Coronary artery (tissue), 2 donors: ENCODE measurements around the gene NKAIN2.
"Not testable (repeated sequence)": the region's sequence is repeated elsewhere in the genome, so short reads cannot be mapped to it uniquely, and the experiment has no call there.

Experiments used
- DNase-seq: peaks from one replicate; pipeline ENCODE4 v3.0.0-alpha.2; 2017; ENCODE audit warnings: low spot score
- H3K27ac ChIP-seq, 2 donors: fragments of 200-600 bp; sonication (generic); one replicate each; pipeline ENCODE4 v1.5.1; 2016 to 2019
- H3K4me3 ChIP-seq: fragments of 200-600 bp; sonication (generic); 2 replicates; pipeline ENCODE4 v1.5.1; 2016; ENCODE audit warnings: mild to moderate bottlenecking, moderate library complexity
- CTCF ChIP-seq: fragments of 200-600 bp; sonication (generic); IDR thresholded peaks from one replicate; pipeline ENCODE4 v1.5.1; 2019; ENCODE audit warnings: antibody characterized with exemption

NKAIN2 gene

GRCh38 chr6:124719913-124720312 is 916.2 kb downstream of the NKAIN2 start:
- Histone ChIP-seq H3K4me3 (no peak overlapping the region), H3K27ac (no peak overlapping the region)
- no peak for TF ChIP-seq CTCF
- DNase-seq, result no peak

DNA sequence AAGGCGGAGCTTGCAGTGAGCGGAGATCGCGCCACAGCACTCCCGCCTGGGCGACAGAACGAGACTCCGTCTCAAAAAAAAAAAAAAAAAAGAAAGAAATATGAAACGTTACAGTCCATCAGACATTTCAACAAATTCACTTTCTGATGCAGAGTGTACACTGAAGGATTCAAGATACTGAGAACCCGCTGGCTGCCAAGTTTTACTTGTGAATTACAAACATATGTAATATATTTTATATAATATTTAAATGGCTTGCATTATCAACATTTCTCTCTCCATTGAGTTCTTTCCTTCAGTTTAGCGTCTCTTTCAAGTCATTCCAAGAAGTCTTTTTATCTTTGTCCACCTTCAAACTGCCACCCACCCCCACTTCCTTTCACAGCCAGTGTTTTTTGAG is 917.7 kb downstream of the NKAIN2 start:
- no peak for DNase-seq
- no peak overlapping the region for H3K4me3 ChIP-seq

DNA sequence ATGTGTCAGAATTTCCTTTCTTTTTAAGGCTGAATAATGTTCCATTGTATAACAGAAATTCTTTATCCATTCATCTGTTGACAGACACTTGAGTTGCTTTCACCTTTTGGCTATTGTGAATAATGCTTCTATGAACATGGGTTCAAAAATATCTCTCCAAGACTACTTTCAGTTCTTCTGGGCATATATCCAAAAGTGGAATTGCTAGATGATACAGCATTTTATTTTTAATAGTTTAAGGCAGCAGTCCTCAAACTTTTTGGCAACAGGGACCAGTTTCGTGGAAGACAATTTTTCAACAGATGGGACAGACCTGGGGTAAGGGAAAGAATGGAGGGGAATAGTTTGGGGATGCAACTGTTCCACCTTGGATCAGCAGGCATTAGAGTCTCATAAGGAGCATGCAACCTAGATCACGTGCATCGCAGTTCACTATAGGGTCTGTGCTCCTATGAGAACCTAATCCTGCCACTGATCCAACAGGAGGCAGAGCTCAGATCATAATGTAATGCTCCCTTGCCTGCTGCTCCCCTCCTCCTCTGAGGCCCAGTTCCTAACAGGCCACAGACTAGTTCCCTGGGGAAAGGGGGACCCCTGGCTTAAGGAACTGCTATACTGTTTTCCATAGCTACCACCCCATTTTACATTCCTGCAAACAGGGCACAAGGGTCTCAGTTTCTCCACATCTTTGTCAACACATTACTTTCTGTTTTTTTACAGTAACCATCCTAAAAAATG is 918.6 kb downstream of the NKAIN2 start:
- no peak overlapping the region for H3K27ac ChIP-seq
- TF ChIP-seq CTCF, result no peak
- no peak overlapping the region for H3K4me3 ChIP-seq
- DNase-seq, result no peak

More for the DNA sequence above, 917.7 kb downstream of the NKAIN2 start:
- H3K27ac ChIP-seq, result no peak overlapping the region
- no peak for TF ChIP-seq CTCF

GRCh38 chr6:124723671-124724070 is 920.0 kb downstream of the NKAIN2 start:
- Histone ChIP-seq H3K27ac (no peak overlapping the region), H3K4me3 (no peak overlapping the region)
- no peak for TF ChIP-seq CTCF
- DNase-seq, result no peak

DNA sequence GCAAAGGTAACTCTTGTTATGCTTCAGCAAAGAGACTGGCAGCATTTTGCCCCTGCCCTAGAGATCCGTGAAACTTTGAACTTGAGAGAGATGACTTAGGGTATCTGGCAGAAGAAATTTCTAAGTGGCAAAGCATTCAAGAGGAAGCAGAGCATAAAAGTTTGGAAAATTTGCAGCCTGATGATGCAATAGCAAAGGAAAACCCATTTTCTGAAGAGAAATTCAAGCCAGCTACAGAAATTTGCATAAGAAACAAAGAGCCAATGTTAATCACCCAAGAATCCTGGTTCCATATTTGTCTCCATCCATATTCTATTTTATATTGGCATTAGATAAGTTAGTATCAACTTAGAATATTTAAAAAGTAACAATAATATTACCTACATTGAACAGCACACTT is 934.1 kb downstream of the NKAIN2 start:
- H3K27ac ChIP-seq, H3K4me3 ChIP-seq, DNase-seq: not testable (repeated sequence)

DNA sequence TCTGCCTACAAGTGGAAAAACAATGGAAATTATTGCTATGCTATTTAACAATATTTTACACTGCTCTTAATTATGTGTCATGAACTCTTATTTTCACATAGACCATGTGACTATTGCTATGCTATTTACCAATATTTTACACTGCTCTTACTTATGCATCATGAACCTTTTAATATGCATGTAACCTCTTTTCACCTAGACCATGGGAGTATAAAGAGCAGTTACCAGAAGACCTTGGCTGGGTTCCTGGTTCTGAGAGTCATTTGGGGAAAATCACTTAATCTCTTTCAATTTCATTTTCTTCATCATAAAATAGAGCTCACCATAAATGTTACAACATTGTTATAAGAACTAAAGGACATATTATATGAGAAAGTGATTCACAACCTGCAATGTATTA is 934.8 kb downstream of the NKAIN2 start:
- TF ChIP-seq CTCF, result no peak
- H3K4me3 ChIP-seq, result no peak overlapping the region
- H3K27ac ChIP-seq, result no peak overlapping the region
- no peak for DNase-seq

GRCh38 chr6:124741341-124741740 is 937.7 kb downstream of the NKAIN2 start:
- Histone ChIP-seq H3K27ac (no peak overlapping the region), H3K4me3 (no peak overlapping the region)
- no peak for TF ChIP-seq CTCF
- no peak for DNase-seq
